GM12874 (cell line): ENCODE measurements around the gene ABCC8.

Experiments used
- CTCF ChIP-seq: IDR thresholded peaks from 2 replicates; pipeline ENCODE4 v1.5.1; 2011; ENCODE audit warnings: low read depth, mild to moderate bottlenecking, control low read depth, low read length, moderate library complexity; ENCODE audit not compliant: insufficient read depth

Gene ABCC8

GRCh38 chr11:17490232-17490631, 13.6 kb upstream of the ABCC8 start:
- no peak for TF ChIP-seq CTCF

GRCh38 chr11:17489751-17490150, 13.1 kb upstream of the ABCC8 start:
- TF ChIP-seq CTCF = no peak

- TF ChIP-seq CTCF = no peak
These were observed 11.9 kb upstream of the ABCC8 start for GRCh38 chr11:17488563-17488962.

- TF ChIP-seq CTCF = no peak
These were observed 10.0 kb upstream of the ABCC8 start for GRCh38 chr11:17486646-17487045.

GRCh38 chr11:17483505-17483904, 6.9 kb upstream of the ABCC8 start:
- no peak for TF ChIP-seq CTCF

GRCh38 chr11:17481905-17482304, 5.3 kb upstream of the ABCC8 start:
- TF ChIP-seq CTCF = no peak

- TF ChIP-seq CTCF = no peak
These were observed 2.9 kb upstream of the ABCC8 start for GRCh38 chr11:17479284-17480214.
